NB4 (cell line): ENCODE results near the gene S1PR3.
A peak's percentile ranks its signal among the peaks of the same experiment; 100 is the strongest.
"Not testable (repeated sequence)": the region's sequence is repeated elsewhere in the genome, so short reads cannot be mapped to it uniquely, and the experiment has no call there.

Experiments
- DNase-seq: peaks from one replicate; pipeline ENCODE4 v3.0.0; 2010; ENCODE audit warnings: low read depth
- H3K4me3 ChIP-seq: one replicate; pipeline ENCODE4 v1.5.1; 2011; ENCODE audit warnings: mild to moderate bottlenecking, low read depth, low read length, moderate library complexity
- CTCF ChIP-seq: IDR thresholded peaks from one replicate; pipeline ENCODE4 v1.5.1; 2012; ENCODE audit warnings: low read depth, low read length
- MAX ChIP-seq: IDR thresholded peaks from 2 replicates; pipeline ENCODE4 v1.6.1; 2011; ENCODE audit warnings: low read depth, low read length
- MYC ChIP-seq: IDR thresholded peaks from 2 replicates; pipeline ENCODE4 v1.6.1; 2011; ENCODE audit warnings: low read depth, low read length
- POLR2A ChIP-seq: IDR thresholded peaks from 2 replicates; pipeline ENCODE4 v1.6.1; 2011; ENCODE audit warnings: mild to moderate bottlenecking; ENCODE audit not compliant: insufficient read length; ENCODE audit errors: extremely low read depth

Gene S1PR3

GRCh38 chr9:88991066-88992034 lies at the start of gene S1PR3:
Gene S1PR3, plus strand, starts transcription at chr9:88991468. Its CDS starts 9,733 bp downstream, at chr9:89001201.
- peak; percentile 81 for DNase-seq
- TF ChIP-seq CTCF: no peak
- TF ChIP-seq MYC: no peak
- peak; percentile 34 for TF ChIP-seq POLR2A
- TF ChIP-seq MAX: no peak
- H3K4me3 ChIP-seq: peak within 1 kb of the TSS; percentile 97

- H3K4me3 ChIP-seq, DNase-seq: not testable (repeated sequence)
Measured at GRCh38 chr9:88941586-88941985, 49.7 kb upstream of the S1PR3 start.

- H3K4me3 ChIP-seq: no peak overlapping the region
- TF ChIP-seq MAX: no peak
- TF ChIP-seq POLR2A: no peak
- TF ChIP-seq CTCF: no peak
- TF ChIP-seq MYC: no peak
- DNase-seq: no peak
Measured at GRCh38 chr9:88942411-88942810, 48.9 kb upstream of the S1PR3 start.

- no peak overlapping the region for H3K4me3 ChIP-seq
- no peak for TF ChIP-seq MAX
- TF ChIP-seq CTCF: no peak
- TF ChIP-seq POLR2A: no peak
- no peak for TF ChIP-seq MYC
- no peak for DNase-seq
Measured at GRCh38 chr9:88945636-88946333, 45.5 kb upstream of the S1PR3 start.

- TF ChIP-seq MYC (no peak), CTCF (no peak), POLR2A (no peak), MAX (no peak; the same call in 1 of the 2 replicates)
- no peak for DNase-seq
- no peak overlapping the region for H3K4me3 ChIP-seq
Measured at GRCh38 chr9:88947581-88948573, 43.4 kb upstream of the S1PR3 start.
